ENCODE results near the gene NAA80.

GRCh38 chr3:50322386-50323091 lies 23.3 kb upstream of the NAA80 start, which contains the start of gene HYAL2:
- TF ChIP-seq CTCF (IDR thresholded peaks at IDR 0.05), result no peak
- no peak for TF ChIP-seq POLR2A (IDR thresholded peaks at IDR 0.05)
- TF ChIP-seq POLR2AphosphoS5 (IDR thresholded peaks at IDR 0.05), result peak in 2 of 3 donors; percentile 11 to 60
- TF ChIP-seq EP300 (IDR thresholded peaks at IDR 0.05), result no peak
